Mesenchymal stem cell (in vitro differentiated cells and primary cell): ENCODE results near the gene SMAD6.

ENCODE experiments used
- DNase-seq: peaks from one replicate; pipeline ENCODE4 v3.0.0-alpha.2; 2013
- H2AFZ ChIP-seq: one replicate; pipeline ENCODE4 v1.6.1; 2013; ENCODE audit warnings: low read depth, mild to moderate bottlenecking, control low read depth, inconsistent platforms, low read length, moderate library complexity
- H2AK5ac ChIP-seq: 2 replicates; pipeline ENCODE4 v1.6.1; 2013; ENCODE audit warnings: low read length, moderate library complexity, mild to moderate bottlenecking, inconsistent platforms; ENCODE audit not compliant: severe bottlenecking
- H2BK120ac ChIP-seq: one replicate; pipeline ENCODE4 v1.6.1; 2013; ENCODE audit warnings: low read depth, mild to moderate bottlenecking, inconsistent platforms, low read length, moderate library complexity
- H2BK12ac ChIP-seq, 2 experiments: one replicate each; pipeline ENCODE4 v1.6.1; 2013; ENCODE audit warnings: inconsistent platforms in 2 of 2, low read length in 2 of 2, mild to moderate bottlenecking in 2 of 2, moderate library complexity in 2 of 2, control low read depth in 1 of 2
- H2BK15ac ChIP-seq: one replicate; pipeline ENCODE4 v1.6.1; 2013; ENCODE audit warnings: mild to moderate bottlenecking, low read depth, inconsistent platforms; ENCODE audit not compliant: poor library complexity, severe bottlenecking
- H2BK5ac ChIP-seq: 2 replicates; pipeline ENCODE4 v1.6.1; 2013; ENCODE audit warnings: low read depth, mild to moderate bottlenecking, low read length, control low read depth, inconsistent platforms; ENCODE audit not compliant: poor library complexity, severe bottlenecking
- H3K14ac ChIP-seq, 2 experiments: one replicate each; pipeline ENCODE4 v1.6.1; 2013; ENCODE audit warnings: inconsistent platforms in 2 of 2, low read length in 2 of 2, control low read depth in 1 of 2, mild to moderate bottlenecking in 1 of 2, moderate library complexity in 1 of 2
- H3K18ac ChIP-seq, 2 experiments: one replicate each; pipeline ENCODE4 v1.6.1; 2013; ENCODE audit warnings: inconsistent platforms in 2 of 2, low read length in 2 of 2, control low read depth in 1 of 2, low read depth in 1 of 2, mild to moderate bottlenecking in 1 of 2
- H3K23ac ChIP-seq, 2 experiments: one replicate each; pipeline ENCODE4 v1.6.1; 2013; ENCODE audit warnings: inconsistent platforms in 2 of 2, low read length in 2 of 2, mild to moderate bottlenecking in 2 of 2, moderate library complexity in 2 of 2, control low read depth in 1 of 2
- H3K27ac ChIP-seq: 2 replicates; pipeline ENCODE4 v1.5.1; 2013; ENCODE audit warnings: mild to moderate bottlenecking, moderate library complexity, low read length, control low read depth, inconsistent platforms; ENCODE audit not compliant: poor library complexity, severe bottlenecking
- H3K27me3 ChIP-seq, 2 experiments: 2 replicates each; pipeline versions ENCODE4 v1.6.1 to v1.7.0; 2013; ENCODE audit warnings: low read length in 2 of 2, mild to moderate bottlenecking in 2 of 2, moderate library complexity in 2 of 2, control low read depth in 1 of 2, inconsistent platforms in 1 of 2; ENCODE audit not compliant: control insufficient read depth in 1 of 2, insufficient read depth in 1 of 2
- H3K36me3 ChIP-seq, 2 experiments: 2 replicates each; pipeline versions ENCODE4 v1.6.1 to v1.7.0; 2013; ENCODE audit warnings: low read length in 2 of 2, control low read depth in 1 of 2, inconsistent platforms in 1 of 2, low read depth in 1 of 2, mild to moderate bottlenecking in 1 of 2; ENCODE audit not compliant: insufficient read depth in 2 of 2, control insufficient read depth in 1 of 2
- H3K4ac ChIP-seq, 2 experiments: one replicate each; pipeline ENCODE4 v1.6.1; 2013; ENCODE audit warnings: inconsistent platforms in 2 of 2, low read length in 2 of 2, mild to moderate bottlenecking in 2 of 2, moderate library complexity in 2 of 2, control low read depth in 1 of 2, low read depth in 1 of 2
- H3K4me1 ChIP-seq: 2 replicates; pipeline ENCODE4 v1.6.1; 2013; ENCODE audit warnings: low read depth, low read length, control low read depth; ENCODE audit not compliant: control insufficient read depth, insufficient read depth
- H3K4me2 ChIP-seq: 2 replicates; pipeline ENCODE4 v1.6.1; 2013; ENCODE audit warnings: low read length, mild to moderate bottlenecking, inconsistent platforms; ENCODE audit not compliant: poor library complexity, severe bottlenecking
- H3K4me3 ChIP-seq, 2 experiments: 2 replicates each; pipeline versions ENCODE4 v1.5.1 to v1.7.0; 2013; ENCODE audit warnings: low read length in 2 of 2, mild to moderate bottlenecking in 2 of 2, control low read depth in 1 of 2, low read depth in 1 of 2; ENCODE audit not compliant: insufficient read depth in 1 of 2
- H3K79me1 ChIP-seq: replicated peaks from 2 replicates; pipeline ENCODE4 v1.6.1; 2013; ENCODE audit warnings: mild to moderate bottlenecking, control low read depth, low read length, inconsistent platforms; ENCODE audit not compliant: poor library complexity, severe bottlenecking
- H3K9ac ChIP-seq: 2 replicates; pipeline ENCODE4 v1.7.0; 2013; ENCODE audit warnings: mild to moderate bottlenecking, low read length, moderate library complexity
- H3K9me3 ChIP-seq: 2 replicates; pipeline ENCODE4 v1.7.0; 2013; ENCODE audit warnings: mild to moderate bottlenecking, low read length; ENCODE audit not compliant: control insufficient read depth
- H4K8ac ChIP-seq: one replicate; pipeline ENCODE4 v1.6.1; 2013; ENCODE audit warnings: inconsistent platforms, mild to moderate bottlenecking, low read length, moderate library complexity
- H4K91ac ChIP-seq: one replicate; pipeline ENCODE4 v1.6.1; 2013; ENCODE audit warnings: mild to moderate bottlenecking, low read length, inconsistent platforms
- WGBS: methylation state at CpG from one replicate; pipeline ENCODE4 v1.1.7; 2013; ENCODE audit warnings: mixed read lengths; 5-methylcytosine and 5-hydroxymethylcytosine counted together

SMAD6 gene

GRCh38 chr15:66661432-66662096, 40.5 kb upstream of the SMAD6 start:
- H2BK5ac ChIP-seq = no peak overlapping the region
- H3K4me3 ChIP-seq = no peak overlapping the region
- no peak overlapping the region for H2BK15ac ChIP-seq
- no peaks in the 10 kb centered on the region for H3K36me3 ChIP-seq
- H2BK120ac ChIP-seq = no peak overlapping the region
- H4K91ac ChIP-seq = no peak overlapping the region
- H3K27ac ChIP-seq = no peak overlapping the region
- H3K23ac ChIP-seq = no peak overlapping the region
- H2AFZ ChIP-seq = no peak overlapping the region
- H3K9ac ChIP-seq = no peak overlapping the region
- H3K79me1 ChIP-seq = no peaks in the 10 kb centered on the region
- DNase-seq = no peak
- H2AK5ac ChIP-seq = no peak overlapping the region
- H3K14ac ChIP-seq = peak overlapping the region in 1 of 2 experiments; percentile 13
- H4K8ac ChIP-seq = peak overlapping the region; percentile 47
- no peaks in the 10 kb centered on the region for H3K9me3 ChIP-seq
- peak overlapping the region in 1 of 2 experiments; percentile 45 for H2BK12ac ChIP-seq
- H3K18ac ChIP-seq = peak overlapping the region in 1 of 2 experiments; percentile 49
- H3K4me2 ChIP-seq = no peak overlapping the region
- WGBS = 68% methylated on average over 17 of the region's 23 CpGs
- no peaks in the 10 kb centered on the region for H3K27me3 ChIP-seq
- H3K4ac ChIP-seq = no peak overlapping the region
- peaks cover 4% of the 10 kb centered on the region for H3K4me1 ChIP-seq

GRCh38 chr15:66662522-66662921, 39.5 kb upstream of the SMAD6 start:
- H3K36me3 ChIP-seq = no peaks in the 10 kb centered on the region
- no peak overlapping the region for H2AFZ ChIP-seq
- H3K9me3 ChIP-seq = no peaks in the 10 kb centered on the region
- H3K4ac ChIP-seq = no peak overlapping the region
- H3K27ac ChIP-seq = no peak overlapping the region
- no peak overlapping the region for H2BK5ac ChIP-seq
- 87% methylated on average over 4 of the region's 4 CpGs for WGBS
- no peaks in the 10 kb centered on the region for H3K27me3 ChIP-seq
- H3K4me1 ChIP-seq = no peaks in the 10 kb centered on the region
- no peak overlapping the region for H2BK120ac ChIP-seq
- H4K8ac ChIP-seq = no peak overlapping the region
- no peak overlapping the region for H2BK15ac ChIP-seq
- no peak overlapping the region for H4K91ac ChIP-seq
- H3K18ac ChIP-seq = no peak overlapping the region
- H3K4me3 ChIP-seq = no peak overlapping the region
- no peaks in the 10 kb centered on the region for H3K79me1 ChIP-seq
- no peak overlapping the region for H2BK12ac ChIP-seq
- no peak overlapping the region for H3K9ac ChIP-seq
- no peak overlapping the region for H3K14ac ChIP-seq
- H3K4me2 ChIP-seq = no peak overlapping the region
- no peak for DNase-seq
- H3K23ac ChIP-seq = no peak overlapping the region
- H2AK5ac ChIP-seq = no peak overlapping the region

- H2BK15ac ChIP-seq = no peak overlapping the region
- H3K4me1 ChIP-seq = no peaks in the 10 kb centered on the region
- no peak overlapping the region for H3K9ac ChIP-seq
- no peak overlapping the region for H4K91ac ChIP-seq
- 96% methylated on average over 3 of the region's 3 CpGs for WGBS
- DNase-seq = no peak
- H3K27me3 ChIP-seq = no peaks in the 10 kb centered on the region
- no peak overlapping the region for H3K4ac ChIP-seq
- no peak overlapping the region for H3K18ac ChIP-seq
- H4K8ac ChIP-seq = no peak overlapping the region
- no peak overlapping the region for H2AK5ac ChIP-seq
- H3K36me3 ChIP-seq = no peaks in the 10 kb centered on the region
- no peak overlapping the region for H3K4me3 ChIP-seq
- no peak overlapping the region for H3K4me2 ChIP-seq
- peaks cover 5% of the 10 kb centered on the region for H3K9me3 ChIP-seq
- H2BK120ac ChIP-seq = no peak overlapping the region
- no peak overlapping the region for H2BK5ac ChIP-seq
- H3K27ac ChIP-seq = no peak overlapping the region
- H3K23ac ChIP-seq = no peak overlapping the region
- H3K79me1 ChIP-seq = no peaks in the 10 kb centered on the region
- H3K14ac ChIP-seq = no peak overlapping the region
- no peak overlapping the region for H2BK12ac ChIP-seq
- no peak overlapping the region for H2AFZ ChIP-seq
Measured at GRCh38 chr15:66663664-66664063, 38.4 kb upstream of the SMAD6 start.

- Histone ChIP-seq H3K23ac (no peak overlapping the region), H3K27me3 (peaks cover 0 to 3% of the 10 kb centered on the region in 2 experiments), H3K9ac (no peak overlapping the region), H2BK120ac (no peak overlapping the region), H3K79me1 (no peaks in the 10 kb centered on the region), H3K4ac (no peak overlapping the region), H4K8ac (peak overlapping the region; percentile 43), H3K9me3 (peaks cover 5% of the 10 kb centered on the region), H2AK5ac (no peak overlapping the region), H3K4me2 (no peak overlapping the region), H2BK5ac (no peak overlapping the region), H3K36me3 (no peaks in the 10 kb centered on the region), H3K4me1 (peaks cover 5% of the 10 kb centered on the region), H2BK12ac (no peak overlapping the region), H3K18ac (no peak overlapping the region), H4K91ac (peak overlapping the region; percentile 29), H3K27ac (no peak overlapping the region), H2BK15ac (no peak overlapping the region), H3K14ac (peak overlapping the region in 1 of 2 experiments; percentile 85), H3K4me3 (no peak overlapping the region), H2AFZ (no peak overlapping the region)
- WGBS = 86% methylated on average over 8 of the region's 9 CpGs
- DNase-seq = no peak
Measured at GRCh38 chr15:66670175-66670574, 31.9 kb upstream of the SMAD6 start.
